Fibroblast of skin of back (primary cell): Measurements from ENCODE around the gene YJEFN3. TPM values are rescaled to one million over a fixed set of nuclear protein-coding genes. Genes with fewer than 3 reads are reported as not detected.

Source experiments
- DNase-seq: peaks from one replicate; pipeline ENCODE4 v3.0.0-alpha.2; 2013
- polyA plus RNA-seq, 2 experiments: library from polyadenylated mRNA; unstranded; fragments of 120-200 nt; gene quantifications; one replicate each; pipeline ENCODE4 v1.2.1, GENCODE V29; 2013; ENCODE audit not compliant: insufficient read length in 2 of 2

YJEFN3 gene
- polyA plus RNA-seq (2013, experiment 1 of 2; ENCODE audit: insufficient read length) = 2.1 TPM
- 1.9 TPM for polyA plus RNA-seq (2013, experiment 2 of 2; ENCODE audit: insufficient read length)

- peak; percentile 37 for DNase-seq
These were observed at the start of gene YJEFN3 for GRCh38 chr19:19528721-19529490. TSS of gene YJEFN3 (plus strand) at chr19:19528911. CDS start at chr19:19528933, 22 bp downstream.

- no peak for DNase-seq
These were observed 48.0 kb upstream of the YJEFN3 start for GRCh38 chr19:19480688-19481087.

DNA sequence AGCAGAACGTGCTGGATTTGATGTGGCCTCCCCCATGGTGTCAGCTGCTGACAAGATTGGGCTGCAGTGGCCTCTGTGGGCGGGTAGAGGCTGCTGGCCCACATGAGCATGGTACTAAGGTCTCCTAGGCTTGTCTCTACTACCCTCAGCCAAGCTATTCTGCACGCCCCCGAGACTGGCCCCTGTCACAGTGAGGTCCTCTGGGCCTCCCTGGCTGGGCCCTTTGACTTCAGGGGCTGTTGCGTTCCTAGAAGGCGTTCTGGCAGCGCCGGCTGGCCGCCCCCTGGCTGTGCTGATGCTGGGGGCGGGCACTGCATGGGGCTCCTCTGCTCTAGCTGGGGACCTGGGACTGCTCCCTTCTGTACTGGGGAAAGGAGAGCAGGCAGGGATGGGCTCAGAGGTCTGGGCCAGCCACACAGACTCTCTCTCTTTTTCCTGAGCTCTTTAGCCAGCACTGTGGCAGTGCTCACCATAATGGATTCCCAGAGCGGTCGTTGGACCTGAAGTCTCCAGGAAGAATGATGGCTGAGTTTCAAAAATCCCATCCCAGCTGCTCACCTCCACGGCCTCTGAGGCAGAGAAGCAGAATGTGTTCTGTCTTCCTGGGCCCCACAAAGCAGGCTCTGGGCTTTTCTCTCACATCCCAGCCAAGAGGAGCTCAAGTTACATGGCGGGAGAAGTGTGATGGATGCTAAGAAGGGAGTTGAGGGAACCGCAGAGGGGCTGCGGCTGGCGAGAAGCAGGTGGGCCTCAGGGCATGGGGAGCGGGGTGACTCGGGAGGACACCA lies 45.7 kb upstream of the YJEFN3 start:
- DNase-seq = no peak

DNA sequence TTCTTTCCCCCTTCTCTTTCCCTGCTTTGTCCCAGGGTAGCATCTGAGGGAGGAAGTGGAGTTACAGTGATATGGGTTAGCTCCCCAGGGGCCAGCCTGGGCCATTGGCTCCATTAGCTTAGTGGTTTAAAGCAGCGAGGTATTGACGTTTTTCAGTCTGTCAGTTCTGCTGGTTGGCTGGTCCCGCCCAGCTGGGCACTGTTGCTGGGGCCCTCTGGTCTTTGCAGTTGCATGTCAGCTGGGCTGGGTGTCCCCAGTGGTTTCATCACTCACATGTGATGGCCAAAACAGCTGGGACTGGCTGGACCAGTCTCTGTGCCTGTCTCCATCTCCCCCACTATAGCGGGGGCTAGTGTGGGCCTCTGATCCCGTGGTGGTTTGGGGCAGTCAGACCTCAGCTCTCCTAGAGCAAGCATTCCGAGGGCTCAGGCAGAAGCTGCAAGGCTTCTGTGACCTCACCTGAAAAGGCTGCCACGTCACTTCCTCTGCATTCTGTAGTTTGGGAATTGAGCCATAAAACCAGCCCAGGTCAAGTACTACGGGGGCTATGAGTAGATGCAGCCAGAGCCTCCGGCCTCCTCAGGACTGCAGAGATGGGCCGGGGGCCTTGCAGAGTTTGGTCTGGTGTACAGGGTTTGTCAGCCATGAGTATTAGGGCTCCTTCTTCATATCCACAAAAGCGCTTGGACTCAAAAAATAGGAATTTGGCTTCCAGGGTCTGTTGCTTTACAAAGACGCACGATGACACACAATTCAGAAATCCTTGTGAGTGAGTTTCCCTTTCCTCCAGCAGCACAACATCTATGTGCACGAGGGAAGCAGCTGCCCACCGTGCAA lies 43.3 kb upstream of the YJEFN3 start:
- peak; percentile 25 for DNase-seq

- DNase-seq = no peak
These were observed 42.8 kb upstream of the YJEFN3 start for GRCh38 chr19:19485998-19486290.

GRCh38 chr19:19486343-19487076 lies 42.2 kb upstream of the YJEFN3 start:
- no peak for DNase-seq

GRCh38 chr19:19487077-19487949 lies 41.4 kb upstream of the YJEFN3 start:
- no peak for DNase-seq

DNA sequence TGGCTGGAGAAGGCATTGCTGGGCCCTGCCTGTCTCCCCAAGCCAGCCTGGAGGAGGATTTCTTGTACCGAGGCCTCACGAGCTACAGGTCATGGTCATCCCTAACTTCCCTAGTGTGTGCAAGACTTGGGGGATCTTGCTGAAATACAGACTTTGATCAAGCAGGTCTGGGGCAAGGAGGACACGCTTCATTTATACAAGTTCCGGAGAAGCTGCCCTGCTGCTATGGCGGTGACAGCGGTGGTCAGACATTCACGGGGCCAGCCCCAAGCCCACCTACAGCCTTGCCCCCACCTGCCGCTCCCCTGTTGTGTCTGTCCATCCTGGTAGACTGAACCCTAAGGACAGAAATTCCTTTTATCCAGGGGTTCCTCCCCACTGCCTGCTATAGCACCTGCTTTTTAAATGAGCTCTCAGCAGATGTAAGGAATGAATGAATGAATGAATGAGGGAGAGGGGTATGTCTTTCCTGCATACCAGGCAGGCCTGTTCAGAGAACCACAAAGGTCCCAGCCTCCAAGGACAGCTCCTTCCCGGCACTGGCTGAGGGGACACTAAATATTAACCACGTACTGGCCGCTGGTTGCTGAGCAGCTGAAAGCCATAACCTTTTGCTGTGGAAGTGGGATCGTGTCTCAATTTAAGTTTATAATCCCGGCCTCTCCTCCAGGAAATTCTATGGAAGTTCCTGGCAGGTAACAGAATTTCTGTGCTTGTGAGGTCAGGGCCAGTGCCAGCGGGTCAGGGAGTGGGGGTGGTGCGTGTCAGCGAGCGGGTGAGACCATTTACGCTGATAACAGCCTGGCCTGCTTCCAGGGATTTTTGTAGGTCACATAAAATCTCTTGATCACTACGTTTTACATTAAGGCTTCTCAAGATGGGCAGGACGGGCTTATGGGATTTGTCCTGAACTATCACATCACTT lies 40.5 kb upstream of the YJEFN3 start:
- DNase-seq = no peak

GRCh38 chr19:19488875-19489690 lies 39.6 kb upstream of the YJEFN3 start:
- peak; percentile 96 for DNase-seq

DNA sequence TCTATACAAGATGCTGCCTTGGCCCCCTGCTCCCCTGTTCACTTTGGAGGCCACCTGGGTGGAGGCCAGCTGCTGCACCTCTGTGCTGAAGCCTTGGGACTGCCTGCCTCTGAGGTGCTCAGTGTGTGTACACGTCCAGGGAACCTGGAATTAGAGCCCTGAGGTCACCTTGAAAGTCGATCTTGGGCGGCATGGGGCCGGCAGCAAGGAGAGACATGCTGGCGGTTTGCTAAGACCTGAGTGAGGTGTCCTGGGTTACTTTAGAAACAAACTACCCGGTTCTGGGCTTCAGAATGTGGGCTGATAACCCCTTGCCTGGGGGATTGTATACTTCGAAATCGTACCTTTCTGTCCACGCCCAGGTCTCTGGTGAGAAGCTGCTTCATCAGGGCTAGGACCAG lies 38.9 kb upstream of the YJEFN3 start:
- DNase-seq = no peak

- DNase-seq = peak; percentile 81
These were observed 38.3 kb upstream of the YJEFN3 start for GRCh38 chr19:19490214-19490968.

DNA sequence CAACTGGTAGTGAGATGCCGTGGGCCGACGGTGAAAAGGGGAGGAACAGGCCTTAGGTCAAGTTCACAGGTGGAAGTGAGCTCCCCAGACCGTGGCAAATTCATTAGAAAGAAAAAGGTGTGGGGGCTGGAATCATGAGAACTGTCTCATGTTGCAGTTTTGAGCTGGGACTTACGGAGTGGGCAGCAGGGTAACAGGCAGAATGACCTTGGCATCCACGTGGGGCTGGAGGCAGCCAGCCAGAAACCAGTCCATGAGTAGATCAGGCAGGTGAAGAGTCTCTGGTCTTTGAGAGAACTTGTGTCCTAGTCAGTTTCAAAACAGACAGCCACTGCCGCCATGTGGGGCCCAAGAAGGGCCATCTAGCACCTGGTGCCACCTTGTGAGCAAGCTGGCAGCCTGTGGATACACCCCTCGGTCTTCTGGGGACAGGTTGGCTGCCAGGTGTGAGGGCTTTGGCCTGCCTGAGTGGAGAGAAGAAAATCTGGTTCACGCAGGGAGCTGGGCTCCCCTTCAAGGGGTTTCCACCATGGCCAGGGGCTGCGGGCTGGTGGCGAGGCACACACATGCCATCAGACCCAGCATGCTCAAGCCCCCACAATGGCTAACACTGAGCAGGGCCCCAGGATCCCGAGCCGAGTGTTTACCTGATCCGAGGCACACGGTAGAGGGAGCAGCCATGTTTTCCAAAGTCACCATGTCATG lies 37.2 kb upstream of the YJEFN3 start:
- DNase-seq = no peak

DNA sequence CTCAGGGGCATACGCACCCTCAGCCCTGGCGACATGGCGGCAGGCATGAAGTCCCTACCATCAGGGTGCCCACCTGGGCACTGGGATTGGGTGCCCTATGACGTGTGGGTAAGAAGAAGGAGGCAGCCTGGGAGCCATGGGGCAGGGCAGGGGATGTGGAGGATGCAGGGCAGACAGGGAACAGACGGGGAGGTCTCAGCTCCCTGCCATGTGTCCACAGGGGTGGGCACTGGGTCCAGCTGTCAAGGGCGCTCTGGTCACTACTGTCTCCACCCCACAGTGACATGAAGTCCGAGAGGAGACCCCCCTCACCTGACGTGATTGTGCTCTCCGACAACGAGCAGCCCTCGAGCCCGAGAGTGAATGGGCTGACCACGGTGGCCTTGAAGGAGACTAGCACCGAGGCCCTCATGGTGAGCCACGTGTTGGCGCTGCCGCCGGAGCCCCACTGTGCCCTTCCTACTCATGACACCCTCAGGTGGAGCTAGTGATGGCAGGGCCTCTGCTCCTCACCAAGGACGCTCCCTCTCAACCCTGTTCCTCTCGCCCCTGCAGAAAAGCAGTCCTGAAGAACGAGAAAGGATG lies 36.6 kb upstream of the YJEFN3 start:
- DNase-seq = no peak

GRCh38 chr19:19493841-19494546 lies 34.7 kb upstream of the YJEFN3 start:
- DNase-seq = no peak

DNA sequence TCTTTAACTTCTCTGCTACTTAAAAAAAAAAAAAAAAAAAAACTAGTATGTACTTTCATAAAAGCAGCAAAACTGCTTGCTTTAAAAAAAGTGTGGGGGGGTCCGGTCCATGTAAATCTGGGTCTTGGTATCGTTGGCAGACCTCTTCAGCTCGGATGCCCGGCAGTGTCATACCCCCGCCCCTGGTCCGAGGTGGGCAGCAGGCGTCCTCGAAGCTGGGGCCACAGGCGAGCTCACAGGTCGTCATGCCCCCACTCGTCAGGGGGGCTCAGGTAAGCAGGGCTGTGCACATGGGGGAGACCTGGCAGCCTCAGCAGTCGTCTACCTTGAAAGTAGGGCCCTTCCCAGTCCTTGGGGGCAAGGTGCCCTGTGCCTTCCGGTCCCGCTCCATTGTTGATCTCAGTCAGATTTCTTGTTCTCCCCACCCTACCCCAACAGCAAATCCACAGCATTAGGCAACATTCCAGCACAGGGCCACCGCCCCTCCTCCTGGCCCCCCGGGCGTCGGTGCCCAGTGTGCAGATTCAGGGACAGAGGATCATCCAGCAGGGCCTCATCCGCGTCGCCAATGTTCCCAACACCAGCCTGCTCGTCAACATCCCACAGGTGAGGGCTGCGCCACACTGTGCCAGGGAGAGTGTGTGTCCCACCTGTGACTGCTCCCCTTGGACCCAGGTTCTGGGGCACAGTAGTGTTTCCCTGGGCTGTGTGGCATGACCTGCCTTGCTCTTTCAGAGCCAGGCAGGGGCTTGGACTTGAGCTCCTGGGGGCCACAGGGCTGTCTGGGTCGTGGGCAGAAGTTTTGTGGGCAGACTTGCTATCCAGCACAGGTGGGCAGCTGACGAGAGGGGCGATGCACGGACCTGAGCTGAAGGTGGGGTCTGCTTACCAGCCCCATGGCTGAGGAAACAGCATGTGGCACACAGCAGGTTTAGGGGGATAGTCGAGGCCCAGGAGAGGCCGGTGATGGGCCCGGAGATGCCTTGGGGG lies 32.8 kb upstream of the YJEFN3 start:
- DNase-seq = no peak
